ENCODE data around the gene COTL1. TPM values are rescaled to one million over a fixed set of nuclear protein-coding genes. Genes with fewer than 3 reads are reported as not detected.
A peak's percentile ranks its signal among the peaks of the same experiment; 100 is the strongest.

COTL1 gene
- total and polyA plus RNA-seq, 9 donors, result 13.8 to 46.4 (median 29.3) TPM

DNA sequence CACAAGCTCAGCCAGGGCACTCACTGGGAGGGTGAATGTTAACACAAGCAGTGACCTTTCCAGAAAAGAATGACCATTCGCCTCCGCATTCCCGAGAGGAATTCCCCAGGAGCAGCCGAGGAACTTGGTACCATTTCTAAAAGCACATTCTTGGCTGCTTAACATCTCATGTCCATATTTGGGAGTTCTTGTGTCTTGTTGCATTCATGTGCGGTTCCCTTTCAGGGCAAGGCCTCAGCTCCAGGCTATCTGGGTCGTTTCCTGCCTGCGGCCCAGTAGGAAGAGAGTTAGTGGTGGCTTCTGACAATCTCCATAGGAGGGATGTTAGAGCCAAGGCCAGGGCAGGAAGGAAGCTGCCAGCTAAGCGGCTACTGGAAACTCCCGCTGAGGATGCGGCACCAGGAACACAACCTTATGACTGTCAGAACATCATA, 85.6 kb downstream of the COTL1 start:
- WGBS, 3 donors, result 1 to 2% (median 2%) methylated on average over 10 of the region's 10 CpGs
- peak; percentile 32 to 69 (median 51) for DNase-seq
- TF ChIP-seq POLR2A (IDR thresholded peaks at IDR 0.05) (no peak), EP300 (IDR thresholded peaks at IDR 0.05) (no peak)
- TF ChIP-seq, protein P1, sequence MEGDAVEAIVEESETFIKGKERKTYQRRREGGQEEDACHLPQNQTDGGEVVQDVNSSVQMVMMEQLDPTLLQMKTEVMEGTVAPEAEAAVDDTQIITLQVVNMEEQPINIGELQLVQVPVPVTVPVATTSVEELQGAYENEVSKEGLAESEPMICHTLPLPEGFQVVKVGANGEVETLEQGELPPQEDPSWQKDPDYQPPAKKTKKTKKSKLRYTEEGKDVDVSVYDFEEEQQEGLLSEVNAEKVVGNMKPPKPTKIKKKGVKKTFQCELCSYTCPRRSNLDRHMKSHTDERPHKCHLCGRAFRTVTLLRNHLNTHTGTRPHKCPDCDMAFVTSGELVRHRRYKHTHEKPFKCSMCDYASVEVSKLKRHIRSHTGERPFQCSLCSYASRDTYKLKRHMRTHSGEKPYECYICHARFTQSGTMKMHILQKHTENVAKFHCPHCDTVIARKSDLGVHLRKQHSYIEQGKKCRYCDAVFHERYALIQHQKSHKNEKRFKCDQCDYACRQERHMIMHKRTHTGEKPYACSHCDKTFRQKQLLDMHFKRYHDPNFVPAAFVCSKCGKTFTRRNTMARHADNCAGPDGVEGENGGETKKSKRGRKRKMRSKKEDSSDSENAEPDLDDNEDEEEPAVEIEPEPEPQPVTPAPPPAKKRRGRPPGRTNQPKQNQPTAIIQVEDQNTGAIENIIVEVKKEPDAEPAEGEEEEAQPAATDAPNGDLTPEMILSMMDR (IDR thresholded peaks at IDR 0.05), result no peak
- intact Hi-C loops (cut with DNase I), result no loop called here
- H3K9me3 ChIP-seq, result no peaks in the 10 kb centered on the region
- H3K4me3 ChIP-seq, result no peak overlapping the region
- H3K27ac ChIP-seq, result no peak overlapping the region
- peaks cover 4% of the 10 kb centered on the region for H3K4me1 ChIP-seq (ENCODE audit: insufficient read depth)
- H3K36me3 ChIP-seq, result no peaks in the 10 kb centered on the region
- H3K27me3 ChIP-seq, result no peaks in the 10 kb centered on the region

DNA sequence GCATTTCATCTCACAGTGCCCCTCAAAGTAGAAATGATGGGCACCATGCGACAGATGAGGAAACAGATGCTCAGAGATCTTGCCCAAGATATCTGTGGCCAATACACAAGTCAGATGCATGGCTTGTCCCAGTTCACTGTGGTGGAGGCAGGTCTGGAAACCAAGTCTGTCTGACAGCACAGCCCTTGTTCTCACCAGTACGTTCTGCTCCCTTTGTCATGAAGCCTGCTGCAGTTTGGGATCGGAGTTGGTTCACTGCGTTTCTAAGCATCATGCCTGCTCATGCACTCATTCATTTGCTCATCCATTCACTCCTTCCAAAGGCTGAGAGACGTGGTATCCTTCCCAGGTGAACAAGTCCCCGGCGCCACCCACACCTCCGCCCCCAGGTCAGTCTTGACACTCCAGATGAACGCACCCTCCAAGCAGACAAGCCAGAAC, 86.2 kb downstream of the COTL1 start:
- Histone ChIP-seq H3K27ac (no peak overlapping the region), H3K4me3 (no peak overlapping the region), H3K9me3 (no peaks in the 10 kb centered on the region), H3K27me3 (no peaks in the 10 kb centered on the region), H3K4me1 (ENCODE audit: insufficient read depth) (peaks cover 7% of the 10 kb centered on the region), H3K36me3 (no peaks in the 10 kb centered on the region)
- DNase-seq, result no peak
- intact Hi-C loops (cut with DNase I), result no loop called here
- TF ChIP-seq EP300 (IDR thresholded peaks at IDR 0.05) (no peak), POLR2A (IDR thresholded peaks at IDR 0.05) (no peak)
- TF ChIP-seq, protein P1 (IDR thresholded peaks at IDR 0.05), result no peak
- WGBS, 3 donors, result 50 to 51% (median 51%) methylated on average over 9 of the region's 9 CpGs

DNA sequence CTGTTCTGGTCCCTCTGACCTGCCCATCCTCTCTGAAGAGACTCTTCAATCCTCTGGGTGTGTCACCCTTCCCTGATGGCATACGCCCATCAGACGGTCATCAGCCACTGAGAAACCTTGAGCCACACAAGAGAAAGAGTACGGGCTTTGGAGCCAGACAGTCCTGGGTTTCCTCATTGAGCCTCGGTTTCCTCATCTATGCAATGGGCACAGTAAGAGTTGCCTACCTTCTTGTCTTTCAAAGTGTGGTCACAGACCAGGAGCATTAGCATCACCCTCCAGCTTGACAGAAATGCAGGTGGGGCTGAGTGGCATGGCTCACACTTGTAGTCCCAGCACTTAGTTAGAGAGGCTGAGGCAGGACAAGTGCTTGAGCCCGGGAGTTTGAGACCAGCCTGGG, 87.3 kb downstream of the COTL1 start:
- Histone ChIP-seq H3K4me3 (no peak overlapping the region), H3K27ac (no peak overlapping the region), H3K27me3 (no peaks in the 10 kb centered on the region), H3K9me3 (no peaks in the 10 kb centered on the region), H3K4me1 (ENCODE audit: insufficient read depth) (peaks cover 8% of the 10 kb centered on the region), H3K36me3 (no peaks in the 10 kb centered on the region)
- TF ChIP-seq POLR2A (IDR thresholded peaks at IDR 0.05), result no peak
- TF ChIP-seq EP300 (IDR thresholded peaks at IDR 0.05), result no peak
- TF ChIP-seq, protein P1 (IDR thresholded peaks at IDR 0.05), result no peak
- intact Hi-C loops (cut with DNase I), result no loop called here
- DNase-seq, result no peak
- WGBS, 3 donors, result 74 to 97% (median 87%) methylated on average over 5 of the region's 5 CpGs

DNA sequence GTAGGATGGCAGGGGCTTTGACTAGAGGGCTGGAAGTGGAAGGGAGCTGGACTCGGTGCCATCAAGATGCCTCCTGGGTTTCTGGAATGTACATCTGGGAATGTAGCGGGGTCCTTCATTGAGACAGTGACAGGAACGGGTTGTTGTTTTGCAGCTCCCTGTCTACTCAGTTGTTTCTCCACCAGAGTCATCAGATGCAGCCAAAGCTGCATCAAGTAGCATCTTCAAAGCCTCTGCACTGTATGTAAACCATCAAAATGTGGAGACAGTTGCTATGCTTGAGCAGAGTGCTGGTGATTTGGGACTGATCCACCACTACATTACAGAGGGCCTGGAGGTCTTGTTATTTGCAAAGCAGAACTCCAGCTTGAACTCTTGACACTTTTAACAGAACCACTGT, 88.3 kb downstream of the COTL1 start:
- peaks cover 8% of the 10 kb centered on the region for H3K4me1 ChIP-seq (ENCODE audit: insufficient read depth)
- no peak overlapping the region for H3K4me3 ChIP-seq
- H3K27ac ChIP-seq, result no peak overlapping the region
- WGBS, 3 donors, result 92 to 100% (median 97%) methylated on average over 3 of the region's 3 CpGs
- intact Hi-C loops (cut with DNase I), result no loop called here
- H3K9me3 ChIP-seq, result no peaks in the 10 kb centered on the region
- no peaks in the 10 kb centered on the region for H3K27me3 ChIP-seq
- TF ChIP-seq, protein P1 (IDR thresholded peaks at IDR 0.05), result no peak
- TF ChIP-seq POLR2A (IDR thresholded peaks at IDR 0.05), result no peak
- H3K36me3 ChIP-seq, result no peaks in the 10 kb centered on the region
- DNase-seq, result no peak

Measured in ovary (tissue), 9 donors.